SK-N-SH treated with all-trans-retinoic acid at 6 μM for 48 hours (cell line): ENCODE data around the gene NAV3.

ENCODE experiments used
- ATAC-seq: fragments of 200-7000 bp; cut with Tn5 transposase; 3 replicates; pipeline ENCODE4 v1.9.1; 2020; ENCODE audit warnings: mild to moderate bottlenecking, moderate library complexity
- ARNTL ChIP-seq: fragments of 450-650 bp; formaldehyde crosslinking; IDR thresholded peaks from 2 replicates; pipeline ENCODE4 v1.5.0; 2020; ENCODE audit warnings: low read depth, mild to moderate bottlenecking, moderate library complexity, borderline replicate concordance
- BACH2 ChIP-seq: fragments of 250-450 bp; sonication (Bioruptor Pico); IDR thresholded peaks from 2 replicates; pipeline ENCODE4 v1.9.0; 2021; ENCODE audit warnings: mild to moderate bottlenecking, borderline replicate concordance
- CSDC2 ChIP-seq: fragments of 250-450 bp; sonication (Bioruptor Pico); IDR thresholded peaks from 2 replicates; pipeline ENCODE4 v1.5.0; 2020; ENCODE audit warnings: mild to moderate bottlenecking, moderate library complexity
- CSRNP3 ChIP-seq: fragments of 250-450 bp; sonication (Bioruptor Pico); IDR thresholded peaks from 2 replicates; pipeline ENCODE4 v1.5.1; 2021; ENCODE audit warnings: mild to moderate bottlenecking, moderate library complexity
- ESRRG ChIP-seq: fragments of 250-450 bp; sonication (Bioruptor Pico); IDR thresholded peaks from 2 replicates; pipeline ENCODE4 v1.6.1; 2021; ENCODE audit warnings: mild to moderate bottlenecking
- GLIS3 ChIP-seq: fragments of 250-450 bp; sonication (Bioruptor Pico); IDR thresholded peaks from 2 replicates; pipeline ENCODE4 v1.5.0; 2020; ENCODE audit warnings: mild to moderate bottlenecking, moderate library complexity
- ISL1 ChIP-seq: fragments of 250-450 bp; sonication (Bioruptor Pico); IDR thresholded peaks from 2 replicates; pipeline ENCODE4 v2.1.2; 2022; ENCODE audit warnings: mild to moderate bottlenecking, moderate library complexity
- OSR1 ChIP-seq: fragments of 250-450 bp; sonication (Bioruptor Pico); IDR thresholded peaks from 2 replicates; pipeline ENCODE4 v1.8.0; 2022; ENCODE audit warnings: moderate library complexity, mild to moderate bottlenecking, inconsistent platforms
- PATZ1 ChIP-seq: fragments of 250-450 bp; sonication (Bioruptor Pico); IDR thresholded peaks from 2 replicates; pipeline ENCODE4 v1.8.0; 2020; ENCODE audit warnings: mild to moderate bottlenecking, moderate library complexity, borderline replicate concordance
- POU6F1 ChIP-seq: fragments of 250-450 bp; sonication (Bioruptor Pico); IDR thresholded peaks from 2 replicates; pipeline ENCODE4 v1.8.0; 2021; ENCODE audit warnings: low read depth, mild to moderate bottlenecking, moderate library complexity, borderline replicate concordance
- PPARA ChIP-seq: fragments of 250-450 bp; sonication (Bioruptor Pico); IDR thresholded peaks from 2 replicates; pipeline ENCODE4 v1.5.0; 2020; ENCODE audit warnings: mild to moderate bottlenecking, borderline replicate concordance
- RARB ChIP-seq: fragments of 250-450 bp; sonication (Bioruptor Pico); IDR thresholded peaks from 2 replicates; pipeline ENCODE4 v1.8.0; 2021; ENCODE audit warnings: mild to moderate bottlenecking, moderate library complexity
- SNAI2 ChIP-seq: fragments of 250-450 bp; sonication (Bioruptor Pico); IDR thresholded peaks from 2 replicates; pipeline ENCODE4 v1.5.0; 2020; ENCODE audit warnings: mild to moderate bottlenecking, moderate library complexity
- TCF4 ChIP-seq: fragments of 250-450 bp; sonication (Bioruptor Pico); IDR thresholded peaks from 2 replicates; pipeline ENCODE4 v1.8.0; 2021; ENCODE audit warnings: mild to moderate bottlenecking, moderate library complexity, borderline replicate concordance
- TOX ChIP-seq: fragments of 250-450 bp; sonication (Bioruptor Pico); IDR thresholded peaks from 2 replicates; pipeline ENCODE4 v1.8.0; 2021; ENCODE audit warnings: mild to moderate bottlenecking, moderate library complexity, borderline replicate concordance
- TSHZ2 ChIP-seq: fragments of 250-450 bp; sonication (Bioruptor Pico); IDR thresholded peaks from 2 replicates; pipeline ENCODE4 v1.5.0; 2020; ENCODE audit warnings: mild to moderate bottlenecking, moderate library complexity
- ZC3H10 ChIP-seq: fragments of 250-450 bp; sonication (Bioruptor Pico); IDR thresholded peaks from 2 replicates; pipeline ENCODE4 v1.5.1; 2021; ENCODE audit warnings: mild to moderate bottlenecking, moderate library complexity
- ZFP3 ChIP-seq: fragments of 250-450 bp; sonication (Bioruptor Pico); IDR thresholded peaks from 2 replicates; pipeline ENCODE4 v1.5.0; 2020; ENCODE audit warnings: mild to moderate bottlenecking, moderate library complexity
- ZFP30 ChIP-seq: fragments of 450-650 bp; formaldehyde crosslinking; IDR thresholded peaks from 2 replicates; pipeline ENCODE4 v1.5.0; 2022; ENCODE audit warnings: mild to moderate bottlenecking, moderate library complexity
- ZNF565 ChIP-seq: fragments of 450-650 bp; formaldehyde crosslinking; conservative IDR thresholded peaks from 2 replicates; pipeline ENCODE4 v1.5.0; 2020; ENCODE audit warnings: low read depth, mild to moderate bottlenecking, moderate library complexity
- ZNF70 ChIP-seq: fragments of 450-650 bp; formaldehyde crosslinking; IDR thresholded peaks from 2 replicates; pipeline ENCODE4 v1.5.0; 2020; ENCODE audit warnings: mild to moderate bottlenecking, moderate library complexity
- ZNF8 ChIP-seq: fragments of 450-650 bp; formaldehyde crosslinking; IDR thresholded peaks from 2 replicates; pipeline ENCODE4 v1.5.0; 2020; ENCODE audit warnings: mild to moderate bottlenecking, moderate library complexity

The NAV3 gene

DNA sequence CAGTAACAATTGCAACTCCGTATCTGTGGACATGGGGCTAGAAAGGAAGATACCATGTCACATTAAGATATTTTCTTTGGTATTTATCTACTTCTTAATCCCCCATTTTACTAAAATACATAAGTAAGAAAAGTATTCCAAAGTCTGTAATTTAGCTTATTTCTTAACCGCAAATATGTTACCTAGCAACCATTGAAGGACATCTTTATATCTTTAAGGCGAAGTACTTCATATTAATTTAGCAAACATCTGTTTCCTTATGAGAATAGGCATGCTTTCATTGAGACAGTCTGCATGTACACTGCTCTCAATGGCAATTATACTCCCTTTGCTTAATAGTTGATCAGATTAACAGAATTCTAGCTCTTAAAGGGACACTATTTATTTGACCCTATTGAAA, 88.8 kb downstream of the NAV3 start:
- TF ChIP-seq PPARA (CRISPR knock-in tag), result no peak
- no peak for TF ChIP-seq ZNF70
- no peak for TF ChIP-seq TOX (CRISPR knock-in tag)
- TF ChIP-seq ZC3H10 (CRISPR knock-in tag), result no peak
- TF ChIP-seq ISL1 (CRISPR knock-in tag), result no peak
- no peak for TF ChIP-seq GLIS3 (CRISPR knock-in tag)
- TF ChIP-seq BACH2 (CRISPR knock-in tag), result no peak
- TF ChIP-seq TCF4 (CRISPR knock-in tag), result no peak
- TF ChIP-seq ZFP3 (CRISPR knock-in tag), result no peak
- TF ChIP-seq CSDC2, result no peak
- TF ChIP-seq ZNF565 (CRISPR knock-in tag), result no peak
- no peak for TF ChIP-seq TSHZ2 (CRISPR knock-in tag)
- TF ChIP-seq ARNTL (CRISPR knock-in tag), result no peak
- no peak for TF ChIP-seq POU6F1 (CRISPR knock-in tag)
- no peak for TF ChIP-seq OSR1 (CRISPR knock-in tag)
- no peak for TF ChIP-seq PATZ1 (CRISPR knock-in tag)
- ATAC-seq, result 0 out of 3 replicates have a peak, but pooled peaks have one; percentile 16

DNA sequence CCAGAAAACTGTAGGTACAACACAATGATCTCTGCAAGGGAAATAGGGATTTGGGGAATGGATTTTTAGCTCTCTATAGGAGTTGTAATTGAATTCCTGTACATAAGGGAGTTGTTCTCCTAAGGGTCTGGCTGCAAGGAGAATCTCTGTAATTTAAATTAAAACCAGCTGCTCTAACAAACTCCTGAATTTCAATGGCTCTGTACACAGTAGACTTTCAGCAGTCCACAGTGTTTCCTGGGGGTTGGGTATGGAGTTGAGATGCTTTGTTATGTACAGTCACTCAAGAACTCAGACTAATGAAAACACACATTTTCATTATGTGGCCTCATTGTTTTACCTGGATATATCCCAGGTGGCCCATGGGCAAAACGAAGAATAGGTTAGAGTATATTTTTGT, 93.2 kb downstream of the NAV3 start:
- peak; percentile 80 for ATAC-seq
- TF ChIP-seq TSHZ2 (CRISPR knock-in tag) (no peak), TOX (CRISPR knock-in tag) (no peak), ZFP3 (CRISPR knock-in tag) (no peak), GLIS3 (CRISPR knock-in tag) (no peak), ZNF8 (CRISPR knock-in tag) (no peak), CSRNP3 (CRISPR knock-in tag) (no peak), ZC3H10 (CRISPR knock-in tag) (no peak), ISL1 (CRISPR knock-in tag) (no peak), POU6F1 (CRISPR knock-in tag) (no peak), OSR1 (CRISPR knock-in tag) (no peak), ZNF565 (CRISPR knock-in tag) (no peak), SNAI2 (no peak), TCF4 (CRISPR knock-in tag) (no peak), ZNF70 (no peak), ESRRG (CRISPR knock-in tag) (no peak), ZFP30 (CRISPR knock-in tag) (no peak), BACH2 (CRISPR knock-in tag) (no peak), ARNTL (CRISPR knock-in tag) (no peak), RARB (CRISPR knock-in tag) (no peak)
